Type B pancreatic cell (in vitro differentiated cells): ENCODE results near the gene ADGRL3. TPM values are rescaled to one million over a fixed set of nuclear protein-coding genes. Genes with fewer than 3 reads are reported as not detected.

ENCODE experiments used
- DNase-seq: peaks from one replicate; pipeline ENCODE4 v3.0.0; 2021; ENCODE audit warnings: mixed read lengths; ENCODE audit not compliant: unreplicated experiment; ENCODE audit errors: extremely low spot score
- H3K27ac Mint-ChIP-seq: 2 replicates; pipeline ENCODE4 v1.8.0; 2021; ENCODE audit warnings: mild to moderate bottlenecking, mixed read lengths
- H3K27me3 Mint-ChIP-seq: 2 replicates; pipeline ENCODE4 v1.8.0; 2021; ENCODE audit warnings: mixed read lengths
- H3K36me3 Mint-ChIP-seq: 2 replicates; pipeline ENCODE4 v1.8.0; 2021; ENCODE audit warnings: mixed read lengths
- H3K4me1 Mint-ChIP-seq: one replicate; pipeline ENCODE4 v1.8.0; 2021; ENCODE audit warnings: mixed read lengths; ENCODE audit not compliant: unreplicated experiment
- H3K4me3 Mint-ChIP-seq: 2 replicates; pipeline ENCODE4 v1.8.0; 2021; ENCODE audit warnings: mild to moderate bottlenecking, mixed read lengths
- H3K9me3 Mint-ChIP-seq: 2 replicates; pipeline ENCODE4 v1.8.0; 2021; ENCODE audit warnings: mixed read lengths
- total RNA-seq: library from RNA; stranded (reverse); gene quantifications from 2 replicates; pipeline ENCODE4 v1.2.1, GENCODE V29; 2021; ENCODE audit warnings: low replicate concordance
- TF ChIP-seq, protein P1 (sequence below): fragments of 200-600 bp; sonication (generic); conservative IDR thresholded peaks from 2 replicates; pipeline ENCODE4 v1.5.0; 2021; ENCODE audit warnings: antibody characterized with exemption, mild to moderate bottlenecking

The ADGRL3 gene
- total RNA-seq, 1 donor from 2014 or later = 53.5 TPM

DNA sequence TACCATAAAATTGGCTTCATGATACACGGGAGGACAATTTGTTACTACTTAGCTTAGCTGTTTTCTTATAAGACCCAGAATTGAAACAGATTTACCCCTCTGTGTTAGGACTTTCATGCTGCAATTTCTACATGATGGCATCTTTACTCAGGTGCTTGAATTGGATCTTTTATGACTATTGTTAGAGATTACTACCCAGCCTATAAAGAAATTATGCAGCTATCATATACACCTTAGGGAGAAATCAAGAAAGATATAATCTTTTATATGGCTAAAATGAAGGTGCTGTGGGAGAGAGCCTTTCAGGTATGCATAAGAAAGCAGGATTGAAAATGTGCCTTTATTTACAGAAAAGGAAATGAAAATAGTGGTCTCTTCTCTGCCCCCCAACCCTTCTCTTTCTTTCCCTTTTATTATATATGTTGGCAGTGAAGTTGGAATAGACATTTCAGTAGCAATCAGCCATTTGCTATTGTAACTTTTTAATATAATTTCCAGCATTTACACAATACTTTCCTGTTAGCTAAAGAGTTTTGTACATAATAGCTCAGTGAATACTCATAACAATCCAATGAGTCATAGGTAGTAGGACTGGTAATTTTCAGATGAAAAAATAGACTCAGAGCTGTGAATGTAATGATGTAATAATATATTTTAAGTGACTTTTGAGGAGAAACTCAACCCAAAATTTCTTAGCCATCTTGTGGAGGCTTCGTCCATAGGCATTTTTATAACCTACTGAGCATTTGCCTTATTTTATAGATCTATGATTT, 311.8 kb downstream of the ADGRL3 start:
- Mint-ChIP-seq H3K9me3 (peaks cover 6% of the 10 kb centered on the region), H3K36me3 (peaks cover 7% of the 10 kb centered on the region), H3K4me1 (peaks cover 14% of the 10 kb centered on the region), H3K27ac (no peak overlapping the region), H3K4me3 (no peak overlapping the region), H3K27me3 (no peaks in the 10 kb centered on the region)
- DNase-seq = no peak
- TF ChIP-seq, protein P1, sequence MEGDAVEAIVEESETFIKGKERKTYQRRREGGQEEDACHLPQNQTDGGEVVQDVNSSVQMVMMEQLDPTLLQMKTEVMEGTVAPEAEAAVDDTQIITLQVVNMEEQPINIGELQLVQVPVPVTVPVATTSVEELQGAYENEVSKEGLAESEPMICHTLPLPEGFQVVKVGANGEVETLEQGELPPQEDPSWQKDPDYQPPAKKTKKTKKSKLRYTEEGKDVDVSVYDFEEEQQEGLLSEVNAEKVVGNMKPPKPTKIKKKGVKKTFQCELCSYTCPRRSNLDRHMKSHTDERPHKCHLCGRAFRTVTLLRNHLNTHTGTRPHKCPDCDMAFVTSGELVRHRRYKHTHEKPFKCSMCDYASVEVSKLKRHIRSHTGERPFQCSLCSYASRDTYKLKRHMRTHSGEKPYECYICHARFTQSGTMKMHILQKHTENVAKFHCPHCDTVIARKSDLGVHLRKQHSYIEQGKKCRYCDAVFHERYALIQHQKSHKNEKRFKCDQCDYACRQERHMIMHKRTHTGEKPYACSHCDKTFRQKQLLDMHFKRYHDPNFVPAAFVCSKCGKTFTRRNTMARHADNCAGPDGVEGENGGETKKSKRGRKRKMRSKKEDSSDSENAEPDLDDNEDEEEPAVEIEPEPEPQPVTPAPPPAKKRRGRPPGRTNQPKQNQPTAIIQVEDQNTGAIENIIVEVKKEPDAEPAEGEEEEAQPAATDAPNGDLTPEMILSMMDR = no peak

DNA sequence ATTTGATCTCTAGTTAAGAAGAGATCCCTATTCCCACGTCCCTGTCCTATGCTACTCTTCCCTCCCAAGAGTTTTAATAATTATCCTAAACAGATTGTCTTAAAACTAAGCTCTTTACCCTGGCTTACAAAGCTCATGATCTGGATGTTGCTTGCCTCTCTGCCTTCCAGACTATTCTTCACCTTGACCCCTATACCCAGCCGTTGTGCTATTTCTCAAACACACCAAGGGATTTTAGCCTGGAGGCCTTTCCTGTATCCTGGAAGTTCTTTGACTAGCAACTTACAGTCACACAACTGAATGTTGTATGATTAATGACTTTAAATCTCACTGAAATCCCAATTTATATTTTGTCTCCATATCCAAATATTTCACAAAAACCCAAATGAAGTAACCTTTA, 314.9 kb downstream of the ADGRL3 start:
- Mint-ChIP-seq H3K27me3 (no peaks in the 10 kb centered on the region), H3K27ac (no peak overlapping the region), H3K4me1 (peaks cover 9% of the 10 kb centered on the region), H3K36me3 (peaks cover 3% of the 10 kb centered on the region), H3K9me3 (peaks cover 6% of the 10 kb centered on the region), H3K4me3 (no peak overlapping the region)
- DNase-seq = no peak
- TF ChIP-seq, protein P1 = no peak

DNA sequence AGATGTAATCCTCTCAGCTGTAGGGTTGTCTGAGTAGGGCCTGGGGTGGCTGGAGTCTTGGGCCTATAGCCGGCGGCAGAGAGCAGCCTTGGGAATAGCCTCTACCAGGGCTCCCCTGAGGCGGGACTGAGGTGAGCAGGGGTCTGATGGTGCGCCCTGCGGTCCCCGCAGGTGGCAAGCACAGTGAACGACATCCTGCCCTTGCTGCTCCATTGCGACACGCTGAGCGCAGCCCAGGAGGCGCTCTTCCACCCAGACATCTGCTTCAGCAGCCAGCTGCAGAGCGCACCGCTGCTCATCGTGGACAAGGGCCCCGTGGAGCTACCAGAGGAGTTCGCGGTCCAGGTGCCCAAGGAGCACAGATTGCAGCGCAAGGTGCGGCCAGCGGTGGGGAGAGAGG, 317.0 kb downstream of the ADGRL3 start:
- Mint-ChIP-seq H3K9me3 (peaks cover 6% of the 10 kb centered on the region), H3K36me3 (peaks cover 5% of the 10 kb centered on the region), H3K27ac (no peak overlapping the region), H3K27me3 (no peaks in the 10 kb centered on the region), H3K4me3 (peak overlapping the region; percentile 27), H3K4me1 (peaks cover 19% of the 10 kb centered on the region)
- TF ChIP-seq, protein P1 = peak; percentile 40
- no peak for DNase-seq

DNA sequence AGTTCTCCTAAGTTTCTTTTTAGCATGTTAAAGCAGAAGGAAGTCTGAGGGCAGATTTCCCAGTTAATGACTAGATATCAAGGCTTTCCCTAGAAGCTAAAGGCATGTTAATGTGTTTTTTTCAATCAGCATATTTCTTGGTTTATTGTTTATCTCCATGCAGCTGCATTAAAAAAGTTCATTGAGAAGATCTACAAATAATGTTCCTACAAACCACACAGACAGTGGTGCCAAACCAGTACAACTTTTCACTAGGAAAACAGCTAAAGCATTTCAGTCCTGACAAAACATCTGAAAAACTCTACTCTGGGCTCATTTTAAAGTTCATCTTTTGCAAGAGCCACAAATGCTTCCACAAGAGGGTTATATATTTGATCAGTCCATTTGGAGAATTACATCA, 320.0 kb downstream of the ADGRL3 start:
- H3K27ac Mint-ChIP-seq = no peak overlapping the region
- DNase-seq = no peak

DNA sequence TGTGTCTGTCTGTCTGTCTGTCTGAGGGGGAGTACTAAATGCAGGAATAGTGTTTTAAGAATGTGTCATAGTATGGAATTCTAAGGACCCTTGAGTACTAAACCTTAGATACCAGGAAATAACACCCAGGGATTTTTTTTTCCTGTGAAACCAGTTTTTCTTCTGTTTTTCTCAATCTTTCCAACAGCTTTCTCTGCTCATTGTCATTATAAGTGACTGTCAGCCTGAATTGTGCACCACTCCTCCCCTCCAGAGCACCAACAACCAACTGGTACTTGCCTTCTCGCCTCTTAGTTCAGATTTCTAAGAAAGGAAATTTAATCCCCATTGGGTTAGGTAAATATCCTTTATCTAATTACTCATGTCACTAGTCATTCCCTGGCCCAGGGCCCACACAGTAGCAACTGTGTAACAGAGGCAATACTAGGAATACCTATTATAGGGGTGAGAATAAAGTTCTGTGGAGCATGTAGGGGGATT, 320.6 kb downstream of the ADGRL3 start:
- no peak for DNase-seq
- H3K36me3 Mint-ChIP-seq = peaks cover 8% of the 10 kb centered on the region
- H3K27me3 Mint-ChIP-seq = no peaks in the 10 kb centered on the region
- peaks cover 13% of the 10 kb centered on the region for H3K4me1 Mint-ChIP-seq
- no peak overlapping the region for H3K4me3 Mint-ChIP-seq
- TF ChIP-seq, protein P1 = no peak
- peak overlapping the region; percentile 36 for H3K27ac Mint-ChIP-seq
- H3K9me3 Mint-ChIP-seq = peaks cover 5% of the 10 kb centered on the region

More for the DNA sequence above, 320.0 kb downstream of the ADGRL3 start:
- Mint-ChIP-seq H3K4me1 (peaks cover 13% of the 10 kb centered on the region), H3K9me3 (no peaks in the 10 kb centered on the region), H3K36me3 (peaks cover 3% of the 10 kb centered on the region), H3K4me3 (no peak overlapping the region), H3K27me3 (no peaks in the 10 kb centered on the region)
- TF ChIP-seq, protein P1 = no peak
